Heart right ventricle (tissue), 16 donors: ENCODE measurements around the gene PCDH1. TPM values are rescaled to one million over a fixed set of nuclear protein-coding genes. Genes with fewer than 3 reads are reported as not detected.

Experiments
- ATAC-seq, 8 donors: fragments of 200-7000 bp; cut with Tn5 transposase; one replicate each; pipeline ENCODE4 v1.9.1; 2020; ENCODE audit warnings: mild to moderate bottlenecking in 8 of 8, moderate library complexity in 8 of 8, moderate number of reproducible peaks in 1 of 8
- DNase-seq, 2 donors: peaks; one replicate each; pipeline ENCODE4 v3.0.0-alpha.2; 2020
- H3K27ac ChIP-seq, 10 donors: fragments of 200-600 bp; sonication (generic) in 2 of 10; one replicate each; pipeline versions ENCODE4 v1.5.0 to v1.8.0; 2020 to 2022; ENCODE audit warnings: mild to moderate bottlenecking in 3 of 10
- H3K27me3 ChIP-seq, 7 donors: fragments of 200-600 bp; one replicate each; pipeline ENCODE4 v1.8.0; 2021 to 2022; ENCODE audit warnings: mild to moderate bottlenecking in 2 of 7
- H3K36me3 ChIP-seq, 9 donors: fragments of 200-600 bp; sonication (generic) in 1 of 9; one replicate each; pipeline versions ENCODE4 v1.5.0 to v1.8.0; 2020 to 2022; ENCODE audit warnings: mild to moderate bottlenecking in 2 of 9
- H3K4me1 ChIP-seq, 9 donors: fragments of 200-600 bp; sonication (generic) in 1 of 9; one replicate each; pipeline versions ENCODE4 v1.5.0 to v1.8.0; 2020 to 2022; ENCODE audit warnings: mild to moderate bottlenecking in 4 of 9
- H3K4me3 ChIP-seq, 10 donors: fragments of 200-600 bp; sonication (generic) in 2 of 10; one replicate each; pipeline versions ENCODE4 v1.5.0 to v1.8.0; 2020 to 2022; ENCODE audit warnings: mild to moderate bottlenecking in 7 of 10, moderate library complexity in 2 of 10
- H3K9me3 ChIP-seq, 11 donors: fragments of 200-600 bp in 10 of 11; sonication (generic) in 2 of 11; one replicate each; pipeline versions ENCODE4 v1.5.0 to v1.8.0; 2013 to 2022; ENCODE audit warnings: mild to moderate bottlenecking in 2 of 11, control low read depth in 1 of 11, moderate library complexity in 1 of 11
- WGBS, 2 donors: extraction: QIAGEN DNeasy Blood & Tissue Kit; methylation state at CpG; one replicate each; pipeline ENCODE4 v1.1.7; 2013; ENCODE audit warnings: inconsistent platforms in 1 of 2; 5-methylcytosine and 5-hydroxymethylcytosine counted together
- intact Hi-C, 10 donors: fragments of 100-400 bp; cut with DNase I; formaldehyde crosslinking; loops; one replicate each; pipeline versions ENCODE4 v1.11.1 to v1.14.2; 2022
- polyA plus RNA-seq, 2 donors: library from polyadenylated mRNA; stranded (reverse); fragments of 200-250 nt; gene quantifications; one replicate each; pipeline ENCODE4 v1.2.3, GENCODE V29; 2013
- total RNA-seq, 10 donors: library from RNA; stranded (reverse); fragmentation: NEBNext Ultra II Directional in 3 of 10; extraction: Animal tissue kit (Norgen Biotek cat#: 25700) in 3 of 10; gene quantifications; one replicate each; pipeline versions ENCODE4 v1.2.1 to v1.2.4, GENCODE V29; 2021 to 2023
- TF ChIP-seq, protein P1 (sequence below), 9 donors: fragments of 200-600 bp; sonication (generic) in 2 of 9; IDR thresholded peaks; one replicate each; pipeline versions ENCODE4 v1.5.0 to v1.8.0; 2021 to 2022; ENCODE audit warnings: antibody characterized with exemption in 9 of 9, mild to moderate bottlenecking in 5 of 9, moderate library complexity in 1 of 9
- donor health status: Arrhythmogenic right ventricular cardiomyopathy.
- donor health status: ischemic (EF 13 %, LVEDD 7.1; RV severe dilation, severe dysfunction).
- donor health status: healthy with polysubstance abuse.
- donor health status: DM: no; HTN: yes; CAD: no.
- donor health status: DM: no; HTN: no; CAD: no.
- donor health status: ischemic (EF 25% LVEDD 6.9; RV normal size, moderate dysfunction).
- donor health status: ischemic (EF 25% LVEDD 5.7; RV mildly dilated, moderate dysfunction).
- donor health status: healthy.
- donor health status: DM: yes; HTN: yes; CAD: no.
- donor health status: Ischemic cardiomyopathy.
- donor health status: ischemic (EF 35%, LVEDD 5.7; RV mildly dilated, moderate dysfunction).
- donor health status: nonischemic (EF 11% LVEDD 7.7; RV severe dilation, severe dysfunction).
- donor health status: DM: yes; HTN: yes; CAD: no.
- donor health status: PGD.
- donor health status: ischemic (EF 29% LVEDD 5.4; RV normal size, mild dysfunction).
- donor health status: nonischemic (EF 23%, LVEDD 6.1; RV moderate dilation, normal function).

The PCDH1 gene
- total and polyA plus RNA-seq, 12 donors = 8.4 to 45.8 (median 17.9) TPM

GRCh38 chr5:141906517-141906916, 28.3 kb upstream of the PCDH1 start:
- DNase-seq = no peak
- H3K27me3 ChIP-seq = no peaks in the 10 kb centered on the region
- H3K4me3 ChIP-seq = no peak overlapping the region
- WGBS, 2 donors = 44 to 45% methylated on average over 1 of the region's 1 CpG
- no peak overlapping the region for H3K27ac ChIP-seq
- ATAC-seq = no peak
- intact Hi-C loops = no loop called here
- TF ChIP-seq, protein P1, sequence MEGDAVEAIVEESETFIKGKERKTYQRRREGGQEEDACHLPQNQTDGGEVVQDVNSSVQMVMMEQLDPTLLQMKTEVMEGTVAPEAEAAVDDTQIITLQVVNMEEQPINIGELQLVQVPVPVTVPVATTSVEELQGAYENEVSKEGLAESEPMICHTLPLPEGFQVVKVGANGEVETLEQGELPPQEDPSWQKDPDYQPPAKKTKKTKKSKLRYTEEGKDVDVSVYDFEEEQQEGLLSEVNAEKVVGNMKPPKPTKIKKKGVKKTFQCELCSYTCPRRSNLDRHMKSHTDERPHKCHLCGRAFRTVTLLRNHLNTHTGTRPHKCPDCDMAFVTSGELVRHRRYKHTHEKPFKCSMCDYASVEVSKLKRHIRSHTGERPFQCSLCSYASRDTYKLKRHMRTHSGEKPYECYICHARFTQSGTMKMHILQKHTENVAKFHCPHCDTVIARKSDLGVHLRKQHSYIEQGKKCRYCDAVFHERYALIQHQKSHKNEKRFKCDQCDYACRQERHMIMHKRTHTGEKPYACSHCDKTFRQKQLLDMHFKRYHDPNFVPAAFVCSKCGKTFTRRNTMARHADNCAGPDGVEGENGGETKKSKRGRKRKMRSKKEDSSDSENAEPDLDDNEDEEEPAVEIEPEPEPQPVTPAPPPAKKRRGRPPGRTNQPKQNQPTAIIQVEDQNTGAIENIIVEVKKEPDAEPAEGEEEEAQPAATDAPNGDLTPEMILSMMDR (IDR thresholded peaks at IDR 0.05) = no peak
- H3K36me3 ChIP-seq = no peaks in the 10 kb centered on the region
- H3K9me3 ChIP-seq = peaks cover 0 to 5% (median 0%) of the 10 kb centered on the region in 11 donors
- no peaks in the 10 kb centered on the region for H3K4me1 ChIP-seq

DNA sequence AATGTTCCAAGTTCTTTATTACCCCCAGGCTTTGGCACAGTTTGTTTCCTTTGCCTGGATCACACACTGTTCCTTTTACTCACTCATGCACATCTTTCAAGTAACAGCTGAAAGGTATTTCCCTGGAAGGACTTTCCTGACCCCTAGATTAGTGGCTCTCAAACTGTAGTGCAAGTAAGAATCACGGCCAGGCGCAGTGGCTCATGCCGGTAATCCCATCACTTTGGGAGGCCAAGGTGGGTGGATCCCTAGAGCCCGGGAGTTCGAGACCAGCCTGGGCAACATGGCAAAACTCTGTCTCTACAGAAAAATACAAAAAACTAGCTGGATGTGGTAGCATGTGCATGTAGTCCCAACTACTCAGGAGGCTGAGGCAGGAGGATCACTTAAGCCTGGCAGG, 26.3 kb upstream of the PCDH1 start:
- no peak for ATAC-seq
- no peaks in the 10 kb centered on the region for H3K36me3 ChIP-seq
- peaks cover 0 to 2% (median 0%) of the 10 kb centered on the region in 9 donors for H3K4me1 ChIP-seq
- DNase-seq = no peak
- H3K27me3 ChIP-seq = no peaks in the 10 kb centered on the region
- no peak overlapping the region for H3K4me3 ChIP-seq
- 65 to 73% methylated on average over 5 of the region's 5 CpGs for WGBS, 2 donors
- no peak overlapping the region for H3K27ac ChIP-seq
- intact Hi-C loops = no loop called here
- H3K9me3 ChIP-seq = peaks cover 0 to 5% (median 0%) of the 10 kb centered on the region in 11 donors
- TF ChIP-seq, protein P1 (IDR thresholded peaks at IDR 0.05) = no peak

GRCh38 chr5:141903261-141903660, 25.1 kb upstream of the PCDH1 start:
- H3K27ac ChIP-seq = no peak overlapping the region
- DNase-seq (no peak), ATAC-seq (no peak)
- H3K36me3 ChIP-seq = no peaks in the 10 kb centered on the region
- no peaks in the 10 kb centered on the region for H3K27me3 ChIP-seq
- intact Hi-C loops = no loop called here
- 88 to 89% methylated on average over 4 of the region's 4 CpGs for WGBS, 2 donors
- TF ChIP-seq, protein P1 (IDR thresholded peaks at IDR 0.05) = no peak
- peaks cover 0 to 10% (median 0%) of the 10 kb centered on the region in 9 donors for H3K4me1 ChIP-seq
- H3K9me3 ChIP-seq = peaks cover 0 to 5% (median 0%) of the 10 kb centered on the region in 11 donors
- no peak overlapping the region for H3K4me3 ChIP-seq

DNA sequence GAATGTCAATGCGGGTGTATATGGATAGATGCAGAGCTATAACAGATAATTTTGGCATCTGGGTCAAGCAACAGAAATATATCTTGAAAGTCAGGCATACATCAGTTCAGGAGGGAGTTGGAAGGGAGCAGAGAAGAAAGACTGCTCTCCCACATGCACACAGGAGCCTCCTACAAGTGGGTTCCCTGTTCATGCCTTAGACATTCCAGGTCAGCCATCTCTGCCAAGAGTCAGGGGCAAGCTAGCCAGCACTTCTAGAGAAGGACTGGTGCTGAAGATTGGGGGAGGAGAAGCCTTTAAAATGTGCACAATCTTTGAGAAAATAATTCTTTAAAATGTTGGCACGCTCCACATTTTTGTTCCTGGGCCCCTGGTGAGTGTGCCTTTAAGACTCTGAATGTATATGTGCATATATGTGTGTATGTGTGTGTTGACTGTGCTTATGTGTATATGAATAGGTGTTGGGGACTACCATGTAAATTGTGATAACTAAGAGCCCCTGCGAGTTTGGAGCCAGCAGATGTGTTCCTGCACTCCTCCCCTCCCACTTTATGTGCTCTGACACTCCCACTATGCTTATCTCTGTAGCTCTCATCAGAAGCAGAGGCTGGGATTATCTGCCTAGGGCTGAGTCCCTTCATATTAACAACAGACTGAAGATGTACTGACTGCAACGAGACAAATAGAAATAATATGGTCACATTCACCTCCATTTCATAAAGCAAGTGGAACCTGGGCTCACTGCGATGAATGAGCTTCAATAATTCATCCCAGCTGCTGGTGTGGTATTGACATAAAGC, 24.0 kb upstream of the PCDH1 start:
- TF ChIP-seq, protein P1 (IDR thresholded peaks at IDR 0.05) = no peak
- no peak for DNase-seq
- H3K4me3 ChIP-seq = no peak overlapping the region
- no peaks in the 10 kb centered on the region for H3K36me3 ChIP-seq
- ATAC-seq = no peak
- no peaks in the 10 kb centered on the region for H3K27me3 ChIP-seq
- peaks cover 0 to 14% (median 0%) of the 10 kb centered on the region in 9 donors for H3K4me1 ChIP-seq
- WGBS, 2 donors = 52 to 62% methylated on average over 5 of the region's 5 CpGs
- intact Hi-C loops = no loop called here
- H3K9me3 ChIP-seq = peaks cover 0 to 5% (median 0%) of the 10 kb centered on the region in 11 donors
- H3K27ac ChIP-seq = no peak overlapping the region
